Spleen (tissue), 11 donors: ENCODE measurements around the gene JAZF1. TPM values are rescaled to one million over a fixed set of nuclear protein-coding genes. Genes with fewer than 3 reads are reported as not detected.

Source experiments
- DNase-seq: peaks from one replicate; pipeline ENCODE4 v3.0.0-alpha.2; 2020
- H3K27ac ChIP-seq, 8 donors: fragments of 200-600 bp; sonication (generic) in 7 of 8; 1 replicate in 4 of 8; 2 replicates in 4 of 8; pipeline versions ENCODE4 v1.5.0 to v1.8.0; 2016 to 2021; ENCODE audit warnings: inconsistent platforms in 4 of 8, mild to moderate bottlenecking in 4 of 8, moderate library complexity in 1 of 8
- H3K27me3 ChIP-seq, 7 donors: fragments of 200-600 bp; sonication (generic) in 6 of 7; replicated peaks in 1 of 7; 1 replicate in 4 of 7; 2 replicates in 3 of 7; pipeline versions ENCODE4 v1.5.0 to v1.8.0; 2016 to 2021; ENCODE audit warnings: inconsistent platforms in 3 of 7, mild to moderate bottlenecking in 1 of 7
- H3K36me3 ChIP-seq, 6 donors: fragments of 200-600 bp; sonication (generic) in 5 of 6; 1 replicate in 4 of 6; 2 replicates in 2 of 6; pipeline versions ENCODE4 v1.5.0 to v1.8.0; 2016 to 2021; ENCODE audit warnings: inconsistent platforms in 2 of 6
- H3K4me1 ChIP-seq, 6 donors: fragments of 200-600 bp; sonication (generic) in 5 of 6; 1 replicate in 3 of 6; 2 replicates in 3 of 6; pipeline versions ENCODE4 v1.5.0 to v1.8.0; 2016 to 2021; ENCODE audit warnings: inconsistent platforms in 3 of 6
- H3K4me3 ChIP-seq, 8 donors: fragments of 200-600 bp; sonication (generic) in 7 of 8; 1 replicate in 4 of 8; 2 replicates in 4 of 8; pipeline versions ENCODE4 v1.5.0 to v1.8.0; 2016 to 2021; ENCODE audit warnings: inconsistent platforms in 4 of 8, mild to moderate bottlenecking in 4 of 8, moderate library complexity in 2 of 8
- H3K9me3 ChIP-seq, 8 donors: fragments of 200-600 bp; sonication (generic) in 7 of 8; 1 replicate in 4 of 8; 2 replicates in 4 of 8; pipeline versions ENCODE4 v1.5.0 to v1.8.0; 2016 to 2021; ENCODE audit warnings: inconsistent platforms in 4 of 8
- CTCF ChIP-seq, 11 experiments: fragments of 200-600 bp in 7 of 11; fragments of 450-650 bp in 4 of 11; sonication (generic) in 4 of 11; IDR thresholded peaks in 8 of 11; conservative IDR thresholded peaks in 3 of 11; 1 replicate in 7 of 11; 2 replicates in 4 of 11; pipeline versions ENCODE4 v1.4.0 to v1.8.0; 2016 to 2021; ENCODE audit warnings: antibody characterized with exemption in 11 of 11, inconsistent platforms in 4 of 11, mild to moderate bottlenecking in 1 of 11
- POLR2A ChIP-seq, 3 donors: fragments of 450-650 bp; IDR thresholded peaks; one replicate each; pipeline ENCODE4 v1.5.1; 2017; ENCODE audit warnings: antibody characterized with exemption in 3 of 3, mild to moderate bottlenecking in 1 of 3
- POLR2AphosphoS5 ChIP-seq, 3 donors: sonication (generic); formaldehyde crosslinking; IDR thresholded peaks; one replicate each; pipeline ENCODE4 v1.5.1; 2017; ENCODE audit warnings: antibody characterized with exemption in 3 of 3
- WGBS, 5 donors: extraction: QIAGEN DNeasy Blood & Tissue Kit in 3 of 5; methylation state at CpG; one replicate each; pipeline versions ENCODE4 v1.1.5 to v1.1.7; 2013 to 2018; 5-methylcytosine and 5-hydroxymethylcytosine counted together
- intact Hi-C: fragments of 100-400 bp; cut with DNase I; formaldehyde crosslinking; loops from one replicate; pipeline ENCODE4 v1.15.0; 2023; ENCODE audit warnings: low total_unique reads
- polyA plus RNA-seq, 3 donors: library from polyadenylated mRNA; stranded (reverse); fragments of 200-250 nt; gene quantifications; one replicate each; pipeline ENCODE4 v1.2.1, GENCODE V29; 2013
- total RNA-seq, 7 donors: library from RNA; depleted of rRNA in 3 of 7; stranded (reverse); fragments of >200 nt in 3 of 7; fragmentation: NEBNext Ultra II Directional in 4 of 7; extraction: Animal tissue kit (Norgen Biotek cat#: 25700) in 4 of 7; gene quantifications; one replicate each; pipeline versions ENCODE4 v1.1.0 to v1.2.1, GENCODE V29; 2016 to 2021
- donor health status: healthy with polysubstance abuse.
- donor health status: DM: no; HTN: no; CAD: no; lungs with moderate emphysema.
- donor health status: DM: no; HTN: no; CAD: no.
- donor health status: Bipolar disorder and iron deficiency.
- donor health status: healthy.
- donor health status: DM: no; HTN: no; CAD: no.
- donor health status: DM: yes; HTN: yes; CAD: no.

JAZF1 gene
- total and polyA plus RNA-seq, 10 donors = 13.5 to 33.8 (median 24.7) TPM

- no peak overlapping the region for H3K4me3 ChIP-seq
- intact Hi-C loops = no loop called here
- no peaks in the 10 kb centered on the region for H3K27me3 ChIP-seq
- H3K27ac ChIP-seq = no peak overlapping the region
- peaks cover 0 to 24% (median 3%) of the 10 kb centered on the region in 6 donors for H3K4me1 ChIP-seq
- 87 to 100% (median 97%) methylated on average over 1 of the region's 1 CpG for WGBS, 5 donors
- no peak for TF ChIP-seq CTCF (IDR thresholded peaks at IDR 0.05 in 8 of 11, conservative IDR thresholded peaks at IDR 0.05 in 3 of 11)
- TF ChIP-seq POLR2A (IDR thresholded peaks at IDR 0.05) = no peak
- TF ChIP-seq POLR2AphosphoS5 (IDR thresholded peaks at IDR 0.05) = no peak
- H3K36me3 ChIP-seq = peaks cover 0 to 6% (median 0%) of the 10 kb centered on the region in 6 donors
- H3K9me3 ChIP-seq = no peaks in the 10 kb centered on the region
- no peak for DNase-seq
Measured at GRCh38 chr7:28005847-28006231, 174.8 kb downstream of the JAZF1 start.

DNA sequence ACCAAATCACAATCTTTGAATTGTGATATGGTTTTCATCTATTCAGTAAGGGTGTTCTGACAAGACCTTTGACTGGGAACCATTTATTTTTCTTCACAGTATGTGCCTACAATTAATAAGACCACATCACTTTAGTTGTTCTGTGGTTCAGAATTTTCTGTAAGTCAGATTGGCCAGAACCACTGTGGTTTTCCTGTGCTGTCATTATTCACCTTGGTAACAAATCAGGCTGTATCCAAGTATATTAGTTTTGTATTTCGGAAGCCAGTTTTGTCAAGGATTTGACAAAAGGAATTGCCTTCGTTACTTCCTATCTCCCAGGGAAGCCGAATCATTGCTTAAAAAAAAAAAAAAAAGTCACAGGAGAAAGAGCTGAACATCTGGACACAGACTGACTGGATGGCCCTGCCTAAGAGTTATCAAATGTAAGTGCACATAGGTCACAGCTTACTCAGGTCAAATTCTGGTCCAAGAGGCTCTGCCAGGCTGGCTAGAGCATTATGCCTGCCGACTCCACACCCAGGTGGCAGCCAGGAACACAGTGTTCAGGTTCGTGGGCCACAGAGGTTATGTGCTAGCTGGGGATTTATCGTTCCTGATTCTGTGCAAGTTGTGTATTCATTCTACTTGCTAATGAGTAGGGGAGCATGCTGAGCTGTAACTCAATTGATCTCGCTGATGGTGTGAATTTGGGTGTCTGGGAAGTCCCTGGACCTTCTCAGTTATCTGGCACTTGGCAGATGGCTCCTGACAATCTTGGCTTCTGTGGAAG lies 175.3 kb downstream of the JAZF1 start:
- Histone ChIP-seq H3K4me1 (peaks cover 0 to 24% (median 3%) of the 10 kb centered on the region in 6 donors), H3K9me3 (no peaks in the 10 kb centered on the region), H3K27me3 (no peaks in the 10 kb centered on the region), H3K4me3 (no peak overlapping the region), H3K27ac (no peak overlapping the region), H3K36me3 (peaks cover 0 to 6% (median 0%) of the 10 kb centered on the region in 6 donors)
- TF ChIP-seq POLR2AphosphoS5 (IDR thresholded peaks at IDR 0.05) (no peak), POLR2A (IDR thresholded peaks at IDR 0.05) (no peak), CTCF (IDR thresholded peaks at IDR 0.05 in 8 of 11, conservative IDR thresholded peaks at IDR 0.05 in 3 of 11) (no peak)
- DNase-seq = no peak
- WGBS, 5 donors = 37 to 54% (median 51%) methylated on average over 7 of the region's 7 CpGs
- intact Hi-C loops = no loop called here

DNA sequence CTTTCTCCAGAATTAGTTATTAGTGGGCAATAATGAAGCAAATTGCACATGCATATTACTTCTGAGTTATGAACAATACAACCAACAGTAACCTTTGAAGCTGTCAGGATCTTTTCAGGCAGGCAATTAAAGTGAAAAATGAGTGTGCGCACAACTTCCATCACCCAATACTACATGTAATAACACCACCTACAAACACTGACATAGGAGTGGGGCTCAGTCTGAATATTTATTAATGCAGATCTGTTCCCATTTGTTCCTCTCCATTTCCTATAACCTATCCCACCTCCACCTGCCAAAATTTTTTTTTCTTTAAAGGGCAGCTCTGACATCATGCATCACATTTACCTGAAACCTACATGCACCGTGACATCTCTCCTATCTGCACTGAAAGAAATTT lies 177.2 kb downstream of the JAZF1 start:
- no peaks in the 10 kb centered on the region for H3K27me3 ChIP-seq
- WGBS, 5 donors = 95 to 99% (median 97%) methylated on average over 2 of the region's 2 CpGs
- no peak for TF ChIP-seq POLR2A (IDR thresholded peaks at IDR 0.05)
- no peak for TF ChIP-seq CTCF (IDR thresholded peaks at IDR 0.05 in 8 of 11, conservative IDR thresholded peaks at IDR 0.05 in 3 of 11)
- no peak for TF ChIP-seq POLR2AphosphoS5 (IDR thresholded peaks at IDR 0.05)

GRCh38 chr7:28002638-28003037 lies 178.0 kb downstream of the JAZF1 start:
- intact Hi-C loops = no loop called here
- H3K4me1 ChIP-seq = peaks cover 0 to 24% (median 3%) of the 10 kb centered on the region in 6 donors
- no peaks in the 10 kb centered on the region for H3K27me3 ChIP-seq
- TF ChIP-seq POLR2A (IDR thresholded peaks at IDR 0.05) = no peak
- no peak for TF ChIP-seq POLR2AphosphoS5 (IDR thresholded peaks at IDR 0.05)
- no peak for TF ChIP-seq CTCF (IDR thresholded peaks at IDR 0.05 in 8 of 11, conservative IDR thresholded peaks at IDR 0.05 in 3 of 11)
- peaks cover 0 to 6% (median 0%) of the 10 kb centered on the region in 6 donors for H3K36me3 ChIP-seq
- no peak for DNase-seq
- H3K4me3 ChIP-seq = no peak overlapping the region
- H3K9me3 ChIP-seq = no peaks in the 10 kb centered on the region
- no peak overlapping the region for H3K27ac ChIP-seq

More for the DNA sequence above, 177.2 kb downstream of the JAZF1 start:
- intact Hi-C loops = no loop called here
- H3K4me3 ChIP-seq = no peak overlapping the region
- no peak overlapping the region for H3K27ac ChIP-seq
- H3K4me1 ChIP-seq = peaks cover 0 to 24% (median 3%) of the 10 kb centered on the region in 6 donors
- H3K9me3 ChIP-seq = no peaks in the 10 kb centered on the region
- H3K36me3 ChIP-seq = peaks cover 0 to 6% (median 0%) of the 10 kb centered on the region in 6 donors
- DNase-seq = no peak
